Measurements from ENCODE around the gene ZFYVE28. TPM values are rescaled to one million over a fixed set of nuclear protein-coding genes. Genes with fewer than 3 reads are reported as not detected.

Gene ZFYVE28
- total and polyA plus RNA-seq, 2 of the 8 experiments (the other 6 are each of a cell fraction or from before 2014, with no cell fraction given), result 1.7 to 4.9 TPM

GRCh38 chr4:2295900-2296442 lies 122.5 kb downstream of the ZFYVE28 start:
- Histone ChIP-seq H3K4ac (replicated peaks; ENCODE audit: insufficient read length, low read depth, low read length) (no peak overlapping the region), H3K9ac (replicated peaks in 1 of 4; ENCODE audit: extremely low read depth in 1 of 4, low read depth in 3 of 4, low read length in 3 of 4) (no peak overlapping the region), H2BK5ac (ENCODE audit: low read depth, low read length) (no peak overlapping the region), H4K5ac (ENCODE audit: insufficient read length, low read depth, low read length) (no peak overlapping the region), H3K14ac (ENCODE audit: insufficient read length) (no peak overlapping the region), H3K36me3 (ENCODE audit: control insufficient read depth in 2 of 4, insufficient read depth in 4 of 4, low read length in 3 of 4) (no peaks in the 10 kb centered on the region), H3K79me2 (ENCODE audit: control insufficient read depth in 1 of 2, insufficient read depth in 2 of 2, low read length in 2 of 2) (no peaks in the 10 kb centered on the region), H4K20me1 (replicated peaks in 1 of 2; ENCODE audit: control insufficient read depth in 1 of 2, insufficient read depth in 2 of 2, low read length in 2 of 2) (no peaks in the 10 kb centered on the region), H3K23me2 (ENCODE audit: low read depth, low read length) (no peaks in the 10 kb centered on the region), H3K4me2 (ENCODE audit: insufficient read depth in 1 of 2, low read depth in 2 of 2, low read length in 2 of 2) (no peak overlapping the region), H2BK15ac (ENCODE audit: low read length) (no peak overlapping the region), H2BK120ac (replicated peaks; ENCODE audit: low read depth, low read length) (no peak overlapping the region), H3K56ac (replicated peaks; ENCODE audit: insufficient read length, low read depth, low read length) (no peak overlapping the region), H4K8ac (ENCODE audit: extremely low read depth, insufficient read depth, low read length) (no peak overlapping the region), H2AK5ac (ENCODE audit: low read depth, low read length) (no peak overlapping the region), H3K27ac (ENCODE audit: low read depth, low read length) (no peak overlapping the region), H3K9me3 (ENCODE audit: insufficient read depth in 2 of 2, low read depth in 1 of 2, low read length in 1 of 2) (no peaks in the 10 kb centered on the region), H3K27me3 (replicated peaks in 1 of 4; ENCODE audit: control insufficient read depth in 3 of 4, extremely low read depth in 1 of 4, insufficient read depth in 3 of 4, low read length in 3 of 4) (no peaks in the 10 kb centered on the region), H3K23ac (ENCODE audit: insufficient read length) (no peak overlapping the region), H3K4me1 (replicated peaks in 1 of 4; ENCODE audit: control insufficient read depth in 3 of 4, insufficient read depth in 4 of 4, low read length in 3 of 4) (peaks cover 0 to 1% (median 0%) of the 10 kb centered on the region in 4 experiments; a peak in 1 of 7 replicates), H3K79me1 (ENCODE audit: low read depth, low read length) (no peaks in the 10 kb centered on the region; the same call in 1 of the 2 replicates), H4K91ac (replicated peaks; ENCODE audit: insufficient read length, low read length) (no peak overlapping the region), H3K18ac (ENCODE audit: extremely low read depth, low read length) (no peak overlapping the region), H2AFZ (ENCODE audit: low read length) (no peak overlapping the region), H3K4me3 (ENCODE audit: extremely low read depth in 1 of 4, insufficient read depth in 2 of 4, low read depth in 3 of 4, low read length in 4 of 4) (no peak overlapping the region), H2BK12ac (ENCODE audit: low read depth, low read length) (no peak overlapping the region; the same call in 1 of the 2 replicates), H2BK20ac (ENCODE audit: low read length) (no peak overlapping the region)
- WGBS, 2 experiments (ENCODE audit: extremely low coverage in 1 of 2, insufficient coverage in 1 of 2, insufficient read length in 1 of 2, insufficient replicate concordance in 2 of 2, low coverage in 1 of 2, low lambda C conversion rate in 2 of 2, missing lambda C conversion rate in 1 of 2), result 89% methylated on average over 14 of the region's 14 CpGs; no CpG with 5 or more reads in 1 of the 2 experiments
- TF ChIP-seq POLR2A (IDR thresholded peaks at IDR 0.05; ENCODE audit: control extremely low read depth in 1 of 2, low read depth in 2 of 2, low read length in 2 of 2) (no peak), BACH1 (IDR thresholded peaks at IDR 0.05; ENCODE audit: low read length) (no peak), POLR2AphosphoS5 (IDR thresholded peaks at IDR 0.05; ENCODE audit: low read depth, low read length) (no peak), SUZ12 (IDR thresholded peaks at IDR 0.05; ENCODE audit: low read length) (no peak), RAD21 (IDR thresholded peaks at IDR 0.05 in 1 of 2, conservative IDR thresholded peaks at IDR 0.05 in 1 of 2; ENCODE audit: low read depth in 2 of 2, low read length in 2 of 2) (no peak), ATF3 (IDR thresholded peaks at IDR 0.05; ENCODE audit: insufficient read depth, low read depth, low read length) (no peak), SIN3A (conservative IDR thresholded peaks at IDR 0.05 in 1 of 2, IDR thresholded peaks at IDR 0.05 in 1 of 2; ENCODE audit: low read depth in 1 of 2, low read length in 2 of 2) (no peak)
- ChIA-PET CTCF (ENCODE audit: partially characterized antibody) (interaction anchor here (0.6 to 2.2 kb wide), 7 partner anchors 9 to 98 kb away, joined by 3 to 8 read pairs (median 3); no protein-coding TSS in a partner anchor), POLR2A (ENCODE audit: partially characterized antibody) (no interaction called here)
- FAIRE-seq, result no peak
- DNase-seq (ENCODE audit: low read depth in 1 of 2, low spot score in 2 of 2), result peak in 1 of 2 experiments; percentile 43

Measured in H1 (cell line).